NCI-H2196 treated with DMSO at 0.1 percent for 48 hours (cell line): ENCODE data around the gene DOCK4.

ENCODE experiments used
- DNase-seq: peaks from one replicate; lab custom pipeline; 2025; ENCODE audit not compliant: unreplicated experiment; lab: John Stamatoyannopoulos, UW

Gene DOCK4

DNA sequence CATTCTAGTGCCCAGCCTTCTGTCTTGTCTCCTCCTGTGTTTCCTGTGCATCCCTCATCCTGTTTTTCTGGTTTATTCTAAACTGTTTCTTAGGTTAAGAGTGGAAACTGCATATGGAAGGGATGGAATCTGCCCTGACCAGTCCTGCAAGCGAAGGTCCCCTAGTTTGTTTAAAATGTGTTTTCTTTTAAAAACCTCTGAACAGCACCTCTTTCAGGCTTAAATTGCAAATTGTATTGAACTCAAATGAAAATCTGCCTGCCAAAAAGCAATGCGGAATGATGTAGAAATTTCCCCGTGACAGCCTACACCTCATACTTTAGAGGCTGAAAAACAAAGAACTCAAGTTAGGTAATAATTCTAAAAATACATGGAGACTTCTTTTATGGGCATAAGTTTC, 421.1 kb downstream of the DOCK4 start:
- no peak for DNase-seq

- DNase-seq, result no peak
Measured at GRCh38 chr7:111784296-111784695, 421.9 kb downstream of the DOCK4 start.

DNA sequence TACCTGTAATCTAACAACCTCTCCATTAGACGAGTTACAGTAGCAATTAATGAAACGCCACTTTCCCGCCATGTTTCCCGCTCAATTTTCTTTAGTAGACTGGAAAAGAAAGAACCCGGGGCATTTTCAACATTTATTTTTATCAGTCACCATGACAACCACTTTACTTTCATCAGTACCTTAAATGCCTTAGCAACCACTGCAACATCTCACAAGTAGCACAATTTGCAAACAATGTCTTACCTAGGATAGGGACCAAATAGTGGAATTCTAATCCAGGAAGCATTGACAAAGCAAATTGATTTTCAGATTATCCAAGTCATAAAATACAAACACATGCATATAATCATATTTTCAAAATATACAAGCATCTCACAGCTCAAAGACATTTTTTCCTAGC, 422.3 kb downstream of the DOCK4 start:
- DNase-seq, result no peak

GRCh38 chr7:111780527-111780926, 425.7 kb downstream of the DOCK4 start:
- DNase-seq, result no peak

- no peak for DNase-seq
Measured at GRCh38 chr7:111775206-111775605, 431.0 kb downstream of the DOCK4 start.

GRCh38 chr7:111772716-111773115, 433.5 kb downstream of the DOCK4 start:
- DNase-seq, result no peak

- DNase-seq, result no peak
Measured at GRCh38 chr7:111771638-111772037, 434.6 kb downstream of the DOCK4 start.

- no peak for DNase-seq
Measured at GRCh38 chr7:111770116-111770515, 436.1 kb downstream of the DOCK4 start.

- DNase-seq, result no peak
Measured at GRCh38 chr7:111765751-111766643, 440.2 kb downstream of the DOCK4 start.

- DNase-seq, result no peak
Measured at GRCh38 chr7:111763221-111763801, 442.9 kb downstream of the DOCK4 start.

DNA sequence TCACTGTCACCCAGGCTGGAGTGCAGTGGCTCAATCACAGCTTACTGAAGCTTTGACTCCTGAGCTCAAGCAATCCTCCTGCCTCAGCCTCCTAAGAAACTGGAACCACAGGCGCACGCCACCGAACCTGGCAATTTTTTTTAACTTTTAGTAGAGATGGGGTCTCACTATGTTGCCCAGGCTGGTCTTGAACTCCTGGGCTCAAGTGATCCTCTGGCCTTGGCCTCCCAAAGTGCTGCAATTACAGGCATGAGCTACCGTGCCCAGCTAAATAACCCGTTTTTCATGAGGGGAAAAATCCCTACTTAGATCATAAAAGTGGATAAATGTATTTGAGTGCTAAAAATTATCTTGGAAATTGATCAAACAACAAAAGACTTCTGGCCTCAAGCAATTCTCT, 443.4 kb downstream of the DOCK4 start:
- DNase-seq, result no peak

- DNase-seq, result no peak
Measured at GRCh38 chr7:111762211-111762610, 444.0 kb downstream of the DOCK4 start.

- no peak for DNase-seq
Measured at GRCh38 chr7:111760043-111760442, 446.2 kb downstream of the DOCK4 start.

DNA sequence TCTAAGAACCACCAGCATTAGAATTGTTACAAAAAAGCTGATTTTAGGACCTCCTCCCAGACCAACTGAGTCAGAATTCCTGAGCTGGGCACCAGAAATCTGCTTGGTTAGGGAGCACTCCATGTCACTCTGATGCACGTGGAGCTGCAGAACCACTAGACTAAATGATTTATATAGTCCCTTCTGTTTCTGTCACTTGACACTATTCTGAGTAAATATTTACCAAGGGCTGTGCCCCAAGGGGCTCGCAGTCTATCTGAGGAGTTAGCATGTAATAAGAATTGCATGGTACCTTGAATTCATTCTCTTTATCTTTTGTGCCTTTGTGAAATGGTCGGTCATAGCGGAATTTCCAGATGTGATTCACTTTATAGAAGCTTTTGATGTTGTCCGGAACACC, 447.9 kb downstream of the DOCK4 start:
- DNase-seq, result no peak

- DNase-seq, result no peak
Measured at GRCh38 chr7:111756687-111757178, 449.5 kb downstream of the DOCK4 start.

DNA sequence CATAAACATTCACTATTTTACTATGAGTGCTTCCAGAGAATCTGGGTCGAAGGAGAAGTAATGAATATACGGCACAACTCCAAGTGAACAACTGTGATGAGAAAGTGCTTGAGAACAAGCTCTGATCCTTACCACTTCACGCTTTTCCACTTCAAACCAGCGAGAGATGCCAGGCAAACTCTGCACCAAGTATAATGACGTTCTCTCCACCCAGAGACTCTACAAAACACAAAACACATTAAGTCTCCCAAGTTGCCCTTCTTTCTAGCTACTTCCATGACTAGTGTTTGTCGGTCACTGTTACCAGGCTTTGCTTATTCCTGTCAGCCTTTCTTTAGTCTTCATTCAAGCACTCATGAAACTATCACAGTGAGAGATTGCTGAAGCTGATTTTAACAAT, 450.8 kb downstream of the DOCK4 start:
- no peak for DNase-seq

- DNase-seq, result no peak
Measured at GRCh38 chr7:111753968-111754367, 452.2 kb downstream of the DOCK4 start.

DNA sequence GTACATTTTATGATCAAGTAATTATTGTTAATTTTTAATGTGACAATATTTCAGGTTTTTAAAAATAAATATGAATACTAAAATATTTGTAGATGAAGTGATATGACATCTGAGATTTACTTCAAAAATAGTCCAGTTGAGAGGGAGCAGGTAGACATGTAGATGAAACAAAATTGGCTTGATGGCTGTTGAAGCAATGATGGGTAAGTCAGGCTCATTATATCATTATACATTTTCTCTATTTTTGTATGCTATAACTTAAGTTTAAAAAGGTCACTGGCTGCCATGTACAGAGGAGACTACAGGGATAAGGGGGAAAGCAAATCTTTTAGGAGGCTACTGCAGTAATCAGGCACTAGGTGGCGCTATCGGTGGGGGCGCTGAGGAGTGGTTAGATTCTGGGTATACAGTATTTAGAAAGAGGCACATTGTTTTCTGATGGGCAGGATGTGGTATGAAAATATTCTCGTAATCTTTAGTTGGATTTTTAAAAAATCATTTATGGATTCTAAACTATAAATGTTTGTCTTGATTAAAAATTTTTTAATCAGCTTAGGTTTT, 454.1 kb downstream of the DOCK4 start:
- DNase-seq, result peak; percentile 42

DNA sequence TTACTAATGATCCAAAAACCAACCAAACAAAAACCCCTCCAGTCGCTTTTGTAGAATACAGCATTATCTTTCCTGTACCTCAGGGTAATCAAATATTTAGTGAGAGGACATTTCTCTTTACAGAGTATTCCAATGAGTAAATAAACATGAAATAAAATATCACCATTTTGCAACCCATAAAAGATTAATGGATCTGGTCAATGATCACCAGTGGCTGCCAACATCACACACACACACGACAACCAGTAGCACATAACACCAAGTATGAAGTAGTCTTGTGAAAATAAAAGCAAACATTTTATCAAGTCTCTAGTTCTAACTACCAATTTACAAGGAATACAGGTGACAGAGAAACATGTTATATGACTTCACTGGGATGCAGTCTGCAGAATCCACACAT, 455.3 kb downstream of the DOCK4 start:
- no peak for DNase-seq

GRCh38 chr7:111750228-111750627, 456.0 kb downstream of the DOCK4 start:
- no peak for DNase-seq

GRCh38 chr7:111749625-111750024, 456.6 kb downstream of the DOCK4 start:
- DNase-seq, result no peak

- no peak for DNase-seq
Measured at GRCh38 chr7:111747718-111748117, 458.5 kb downstream of the DOCK4 start.
